ES-I3 (cell line): ENCODE measurements around the gene GALNT9.
"Not testable (repeated sequence)": the region's sequence is repeated elsewhere in the genome, so short reads cannot be mapped to it uniquely, and the experiment has no call there.

ENCODE experiments used
- H3K36me3 ChIP-seq: 2 replicates; pipeline ENCODE4 v1.6.1; 2013; ENCODE audit warnings: mild to moderate bottlenecking, low read length, control low read depth, moderate library complexity; ENCODE audit not compliant: insufficient read depth
- H3K4me1 ChIP-seq: 2 replicates; pipeline ENCODE4 v1.6.1; 2013; ENCODE audit warnings: mild to moderate bottlenecking, control low read depth, low read length; ENCODE audit not compliant: insufficient read depth
- H3K9ac ChIP-seq: 2 replicates; pipeline ENCODE4 v1.6.1; 2013; ENCODE audit warnings: low read depth, mild to moderate bottlenecking, low read length, moderate library complexity
- H3K9me3 ChIP-seq: 2 replicates; pipeline ENCODE4 v1.6.1; 2013; ENCODE audit warnings: mild to moderate bottlenecking, low read length, moderate library complexity; ENCODE audit not compliant: control insufficient read depth, insufficient read depth

GALNT9 gene

DNA sequence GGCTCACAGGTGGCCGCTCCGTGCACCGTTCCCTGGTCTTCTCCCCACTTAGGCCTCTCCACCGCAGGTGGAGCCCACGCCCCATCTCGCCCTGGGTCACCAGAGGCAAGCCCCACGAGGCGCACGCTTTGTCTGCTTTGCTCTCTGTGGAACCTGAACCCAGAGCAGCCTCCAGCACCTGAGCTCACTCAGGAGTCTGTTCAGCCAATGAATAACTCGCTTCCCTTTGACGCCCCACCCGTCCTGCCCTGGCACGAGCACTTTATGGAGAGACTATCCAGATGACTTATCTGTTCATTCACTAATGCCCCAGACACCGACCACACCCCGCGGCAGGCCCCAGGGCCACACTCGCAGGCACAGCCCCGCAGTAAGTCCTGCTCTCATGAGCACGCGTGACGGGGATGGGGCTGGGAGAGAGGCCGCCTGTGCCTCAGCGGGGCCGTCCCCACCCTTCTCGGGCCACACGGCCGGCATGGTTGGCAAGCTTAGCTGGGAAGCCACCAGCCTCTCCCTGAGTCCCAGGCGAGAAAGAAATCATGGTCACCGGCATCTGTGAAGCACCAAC is 100.1 kb downstream of the GALNT9 start:
- Histone ChIP-seq H3K9ac (no peak overlapping the region), H3K9me3 (no peaks in the 10 kb centered on the region), H3K4me1 (no peaks in the 10 kb centered on the region), H3K36me3 (no peaks in the 10 kb centered on the region)

DNA sequence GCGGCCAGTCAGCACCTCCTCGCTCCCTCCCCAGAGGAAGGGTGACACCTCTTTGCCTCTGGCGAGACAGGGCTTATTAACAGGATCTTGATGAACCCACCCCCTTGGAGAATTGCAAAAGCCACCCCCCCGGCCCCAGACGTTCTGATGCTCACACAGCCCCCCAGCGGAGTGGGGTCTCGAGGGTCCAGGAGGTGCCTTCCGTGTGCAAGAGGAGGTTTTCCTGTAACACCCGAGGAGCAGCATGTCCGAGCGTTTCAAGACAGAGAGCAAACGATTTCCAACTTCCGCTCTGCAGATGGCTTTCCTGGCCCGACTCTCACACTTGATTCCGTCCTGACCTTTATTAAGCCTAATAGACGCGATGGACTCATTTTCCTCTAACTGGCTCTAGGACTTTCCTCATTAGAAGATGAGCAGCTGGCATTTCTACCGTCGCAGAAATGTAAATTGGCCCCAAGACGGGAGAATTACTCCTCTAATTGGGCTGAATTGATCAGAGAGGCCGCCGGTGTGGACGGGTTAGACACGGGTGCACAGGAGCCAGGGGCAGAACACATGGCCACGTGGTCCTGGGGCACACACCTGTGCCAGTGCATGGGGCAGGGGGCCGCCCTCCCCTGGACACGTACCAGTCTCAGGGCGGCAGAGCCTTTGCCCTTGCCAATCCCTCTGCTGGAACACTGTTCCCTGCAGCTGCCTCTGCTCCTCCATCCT is 100.8 kb downstream of the GALNT9 start:
- Histone ChIP-seq H3K36me3 (no peaks in the 10 kb centered on the region), H3K9ac (no peak overlapping the region), H3K4me1 (no peaks in the 10 kb centered on the region), H3K9me3 (no peaks in the 10 kb centered on the region)

DNA sequence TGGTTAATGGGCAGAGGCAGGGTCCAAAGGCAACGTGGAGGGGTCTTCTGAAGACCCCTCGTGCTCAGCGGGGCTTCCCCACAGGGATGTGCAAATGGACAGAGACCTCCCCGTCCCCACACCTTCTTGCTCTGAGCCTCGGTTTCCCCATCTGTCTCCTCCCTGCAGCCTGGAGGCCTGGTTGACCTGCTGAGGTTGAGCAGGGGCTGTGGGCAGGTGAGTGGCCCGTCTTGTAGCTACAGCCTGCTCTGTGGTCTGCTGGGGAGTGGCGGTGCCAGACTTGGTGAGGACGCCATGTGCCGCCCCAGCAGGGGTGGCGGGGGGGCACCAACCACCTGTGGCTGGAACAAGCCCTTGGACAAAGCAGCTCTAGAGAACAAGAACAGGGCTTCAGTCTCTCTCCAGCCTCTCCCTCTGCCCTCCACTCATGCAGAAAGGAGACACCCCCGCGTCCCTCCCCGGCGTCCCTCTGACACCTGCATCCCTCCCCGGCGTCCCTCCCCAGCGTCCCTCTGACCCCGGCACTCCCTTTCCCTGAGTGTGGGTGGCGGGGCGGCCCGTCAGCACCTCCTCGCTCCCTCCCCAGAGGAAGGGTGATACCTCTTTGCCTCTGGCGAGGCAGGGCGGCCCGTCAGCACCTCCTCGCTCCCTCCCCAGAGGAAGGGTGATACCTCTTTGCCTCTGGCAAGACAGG is 101.5 kb downstream of the GALNT9 start:
- Histone ChIP-seq H3K36me3 (no peaks in the 10 kb centered on the region), H3K4me1 (no peaks in the 10 kb centered on the region), H3K9me3 (no peaks in the 10 kb centered on the region), H3K9ac (no peak overlapping the region)

DNA sequence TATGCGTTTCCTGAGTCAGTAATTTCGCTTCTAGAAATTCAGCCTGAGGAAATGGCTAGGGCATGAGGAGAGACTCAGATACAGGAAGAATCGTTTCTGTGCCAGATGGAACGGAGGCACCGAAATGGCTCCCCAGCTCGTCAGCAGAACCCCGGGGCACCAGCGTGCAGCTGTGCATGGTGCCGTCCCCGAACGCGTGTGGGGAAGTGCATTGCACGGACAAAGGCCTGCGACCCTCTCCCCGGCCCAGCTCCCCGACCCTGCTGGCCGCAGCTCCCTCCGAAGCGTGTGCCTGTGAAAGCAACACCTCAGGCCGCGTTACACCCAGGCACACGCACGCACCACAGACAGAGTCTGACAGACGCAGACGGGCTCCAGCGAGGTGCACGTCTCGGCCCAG is 102.3 kb downstream of the GALNT9 start:
- H3K9me3 ChIP-seq: no peaks in the 10 kb centered on the region
- H3K9ac ChIP-seq: no peak overlapping the region
- no peaks in the 10 kb centered on the region for H3K36me3 ChIP-seq
- H3K4me1 ChIP-seq: no peaks in the 10 kb centered on the region

DNA sequence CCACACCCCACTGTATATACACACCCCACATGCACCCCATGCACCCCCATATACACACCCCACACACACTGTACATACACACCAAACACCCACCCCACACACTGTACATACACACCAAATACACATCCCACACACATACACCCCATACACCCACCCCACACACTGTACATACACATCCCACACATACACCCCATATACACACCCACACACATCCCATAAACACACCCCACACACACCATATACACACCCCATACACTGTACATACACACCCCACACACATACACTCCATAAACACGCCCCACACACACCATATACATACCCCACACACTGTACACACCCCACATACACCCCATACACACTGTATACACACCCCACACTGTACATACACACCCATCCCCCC is 102.8 kb downstream of the GALNT9 start:
- H3K9ac ChIP-seq: no peak overlapping the region
- no peaks in the 10 kb centered on the region for H3K9me3 ChIP-seq
- H3K4me1 ChIP-seq: no peaks in the 10 kb centered on the region
- no peaks in the 10 kb centered on the region for H3K36me3 ChIP-seq

DNA sequence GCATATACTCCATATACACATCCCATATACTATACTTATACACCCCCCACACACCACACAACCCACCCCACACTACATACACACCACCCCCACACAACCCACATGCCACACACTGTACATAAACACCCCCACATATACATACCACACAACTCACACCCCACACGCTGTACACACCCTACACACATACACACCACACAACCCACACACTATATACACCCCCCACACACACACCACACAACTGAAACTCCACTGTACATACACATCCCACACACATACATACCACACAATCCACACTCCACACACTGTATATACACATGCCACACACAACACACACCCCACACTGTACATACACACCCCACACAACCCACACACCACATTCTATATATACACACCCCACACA is 104.2 kb downstream of the GALNT9 start:
- Histone ChIP-seq H3K9ac (no peak overlapping the region), H3K9me3 (no peaks in the 10 kb centered on the region), H3K4me1 (no peaks in the 10 kb centered on the region)

DNA sequence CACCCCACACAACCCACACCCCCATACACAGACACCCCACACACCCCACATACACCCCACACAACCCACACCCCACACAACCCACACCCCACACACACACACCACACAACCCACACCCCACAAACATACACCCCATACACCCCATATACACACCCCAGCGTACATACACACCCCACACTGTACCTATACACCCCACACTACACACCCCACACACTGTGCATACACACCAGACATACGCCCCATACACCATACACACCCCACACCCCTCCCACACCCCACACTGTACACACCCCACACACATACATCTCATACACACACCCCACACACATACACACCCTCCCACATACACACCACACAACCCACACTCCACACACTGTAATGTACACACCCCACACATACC is 104.9 kb downstream of the GALNT9 start:
- H3K36me3 ChIP-seq: no peaks in the 10 kb centered on the region
- H3K4me1 ChIP-seq: no peaks in the 10 kb centered on the region
- no peaks in the 10 kb centered on the region for H3K9me3 ChIP-seq
- H3K9ac ChIP-seq: no peak overlapping the region

More for the DNA sequence above, 104.2 kb downstream of the GALNT9 start:
- no peaks in the 10 kb centered on the region for H3K36me3 ChIP-seq

DNA sequence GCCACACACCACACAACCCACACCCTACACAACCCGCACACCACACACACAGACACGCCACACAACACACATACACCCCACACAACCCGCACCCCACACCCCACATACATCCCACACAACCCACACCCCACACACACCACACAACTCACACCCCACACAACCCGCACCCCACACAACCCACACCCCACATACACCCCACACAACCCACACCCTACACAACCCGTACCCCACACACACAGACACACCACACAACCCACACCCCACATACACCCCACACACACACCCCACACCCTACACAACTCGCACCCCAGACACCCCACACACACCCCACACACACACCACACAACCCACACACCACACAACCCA is 106.6 kb downstream of the GALNT9 start:
- H3K9ac ChIP-seq: no peak overlapping the region
- H3K9me3 ChIP-seq: no peaks in the 10 kb centered on the region
- H3K36me3 ChIP-seq: no peaks in the 10 kb centered on the region
- no peaks in the 10 kb centered on the region for H3K4me1 ChIP-seq

DNA sequence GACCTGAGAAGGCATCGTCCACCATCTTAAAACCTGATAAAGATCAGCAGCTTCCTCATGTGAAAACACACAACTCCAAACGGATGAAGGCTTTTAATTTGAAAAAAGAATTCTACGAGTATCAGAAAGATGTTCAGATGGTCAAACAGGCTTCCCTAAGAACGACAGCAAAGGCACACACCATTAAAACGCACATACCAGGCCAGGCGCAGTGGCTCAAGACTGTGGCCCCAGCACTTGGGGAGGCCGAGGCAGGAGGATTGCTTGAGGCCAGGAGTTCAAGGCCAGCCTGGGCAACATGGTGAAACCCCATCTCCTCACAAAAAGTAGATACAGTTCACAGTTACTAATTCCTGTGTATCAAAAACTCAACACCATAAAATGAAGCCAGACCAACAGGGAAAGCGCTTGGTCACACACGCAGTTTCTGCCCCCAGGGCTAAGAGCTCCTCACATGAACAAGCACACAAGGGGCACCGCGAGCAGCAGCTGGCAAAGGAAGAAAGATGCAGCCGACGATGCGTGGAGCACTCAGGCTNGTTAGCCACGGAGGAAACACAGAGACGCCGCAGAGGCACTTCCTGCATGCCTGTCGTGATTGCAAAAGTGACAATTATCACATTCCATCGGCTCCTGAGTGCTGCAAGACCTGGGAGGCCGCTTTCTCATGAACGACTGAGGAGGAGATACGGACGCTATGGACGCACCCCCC is 107.1 kb downstream of the GALNT9 start:
- Histone ChIP-seq H3K4me1 (no peaks in the 10 kb centered on the region), H3K9ac (no peak overlapping the region)

DNA sequence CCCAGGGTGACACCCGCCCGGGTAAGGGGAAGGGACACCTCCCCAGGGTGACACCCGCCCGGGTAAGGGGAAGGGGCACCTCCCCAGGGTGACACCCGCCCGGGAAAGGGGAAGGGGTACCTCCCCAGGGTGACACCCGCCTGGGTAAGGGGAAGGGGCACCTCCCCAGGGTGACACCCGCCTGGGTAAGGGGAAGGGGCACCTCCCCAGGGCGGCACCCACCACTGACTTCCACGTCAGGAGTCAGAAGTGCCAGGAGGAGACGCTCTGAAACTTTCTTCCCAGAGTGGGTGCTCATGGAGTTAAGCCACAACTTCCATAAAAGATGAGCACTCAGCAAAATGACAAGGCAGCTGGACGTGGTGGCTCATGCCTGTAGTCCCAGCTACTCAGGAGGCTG is 109.6 kb downstream of the GALNT9 start:
- H3K4me1 ChIP-seq, H3K9ac ChIP-seq: not testable (repeated sequence)

More for the DNA sequence above, 107.1 kb downstream of the GALNT9 start:
- no peaks in the 10 kb centered on the region for H3K36me3 ChIP-seq
- no peaks in the 10 kb centered on the region for H3K9me3 ChIP-seq

DNA sequence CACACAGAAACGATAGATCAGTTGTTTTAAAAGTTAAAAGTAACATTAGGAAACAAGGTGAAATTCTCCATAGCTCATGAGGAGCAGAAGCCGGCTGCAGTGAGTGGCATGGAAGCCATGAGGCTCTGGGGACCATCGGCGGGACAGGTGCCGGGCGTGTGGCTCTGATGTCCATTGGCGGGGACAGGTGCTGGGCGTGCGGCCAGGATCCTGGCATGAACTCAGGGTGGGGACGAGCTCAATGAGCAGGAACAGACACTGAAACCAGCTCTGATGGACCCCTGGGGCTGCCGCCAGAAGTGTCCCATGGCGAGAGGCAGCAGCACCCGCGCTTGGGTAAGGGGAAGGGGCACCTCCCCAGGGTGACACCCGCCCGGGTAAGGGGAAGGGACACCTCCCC is 110.1 kb downstream of the GALNT9 start:
- Histone ChIP-seq H3K36me3 (no peaks in the 10 kb centered on the region), H3K4me1 (no peaks in the 10 kb centered on the region), H3K9ac (no peak overlapping the region), H3K9me3 (no peaks in the 10 kb centered on the region)

More for the DNA sequence above, 109.6 kb downstream of the GALNT9 start:
- H3K9me3 ChIP-seq, H3K36me3 ChIP-seq: not testable (repeated sequence)

DNA sequence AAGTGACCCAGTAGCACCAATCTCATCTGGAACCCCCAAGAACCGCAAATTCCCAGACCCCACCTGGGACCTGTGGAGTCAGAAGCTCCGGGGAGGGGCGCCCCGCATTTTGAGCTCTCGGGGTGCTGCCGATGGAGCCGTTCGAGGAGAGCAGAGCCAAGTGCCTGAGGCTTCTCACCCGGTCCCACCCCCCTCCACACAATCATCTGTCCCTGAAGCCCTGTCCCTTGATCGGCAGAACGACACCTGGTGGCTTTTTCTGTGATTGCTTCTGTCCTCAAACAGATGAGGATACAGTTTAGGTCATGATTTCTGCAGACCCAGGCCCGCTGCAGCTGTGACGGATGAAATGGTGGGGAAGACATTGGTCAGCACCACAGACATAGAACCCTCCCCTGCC is 110.5 kb downstream of the GALNT9 start:
- H3K36me3 ChIP-seq: no peaks in the 10 kb centered on the region
- H3K4me1 ChIP-seq: no peaks in the 10 kb centered on the region
- H3K9ac ChIP-seq: no peak overlapping the region
- H3K9me3 ChIP-seq: no peaks in the 10 kb centered on the region

DNA sequence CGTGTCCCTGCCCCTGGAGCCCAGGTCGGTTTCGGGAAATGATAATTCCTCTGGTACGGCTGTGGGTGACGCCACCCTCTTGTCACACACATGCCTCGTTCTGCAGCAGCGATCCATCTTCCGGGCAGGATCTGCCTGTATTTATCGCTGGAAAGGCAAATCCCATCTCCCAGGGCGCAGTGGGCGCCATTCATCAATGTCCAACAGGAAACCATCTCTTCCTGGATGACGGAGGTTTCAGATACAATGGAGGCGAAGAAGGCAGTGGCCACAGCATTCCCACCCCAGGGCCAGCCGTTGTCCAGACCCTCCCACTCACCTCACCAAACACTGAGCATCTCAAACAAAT is 110.9 kb downstream of the GALNT9 start:
- Histone ChIP-seq H3K36me3 (no peaks in the 10 kb centered on the region), H3K9me3 (no peaks in the 10 kb centered on the region), H3K4me1 (no peaks in the 10 kb centered on the region), H3K9ac (no peak overlapping the region)

DNA sequence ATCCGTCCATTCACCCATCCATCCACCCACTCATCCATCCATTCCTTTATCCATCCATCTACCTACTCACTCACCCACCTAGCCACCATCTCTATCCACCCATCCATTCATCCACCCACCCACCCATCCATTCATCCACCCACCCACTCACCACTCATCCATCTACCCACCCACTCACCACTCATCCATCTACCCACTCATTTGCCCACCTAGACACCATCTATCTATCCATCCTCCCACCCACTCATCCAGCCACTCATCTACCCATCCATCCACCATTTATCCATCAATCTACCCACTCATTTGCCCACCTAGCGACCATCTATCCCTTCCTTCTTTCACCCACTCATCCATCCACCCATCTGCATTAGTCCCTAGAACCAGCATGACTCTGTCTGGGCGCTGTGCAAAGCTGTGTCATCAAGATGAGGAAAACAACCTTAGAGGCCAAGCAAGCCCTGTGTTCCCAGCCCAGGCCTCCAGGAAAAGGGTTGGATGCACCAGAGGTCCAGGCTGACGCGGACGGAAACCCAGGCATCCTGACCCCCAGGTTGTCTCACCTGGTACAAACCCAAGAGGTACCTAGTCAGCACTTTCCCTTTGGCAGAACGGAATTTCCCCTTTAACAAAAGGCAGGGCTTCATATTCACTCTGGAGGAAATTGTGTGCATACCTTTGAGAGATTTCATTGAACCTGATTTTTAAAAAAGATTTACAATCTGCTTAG is 111.4 kb downstream of the GALNT9 start:
- Histone ChIP-seq H3K9me3 (no peaks in the 10 kb centered on the region), H3K4me1 (no peaks in the 10 kb centered on the region), H3K36me3 (no peaks in the 10 kb centered on the region), H3K9ac (no peak overlapping the region)
